OCI-LY7 (cell line): Measurements from ENCODE around the gene TMPRSS3.

Experiments
- EZH2phosphoT487 ChIP-seq: fragments of 200-600 bp; sonication (generic); IDR thresholded peaks from 2 replicates; pipeline ENCODE4 v1.6.1; 2018; ENCODE audit warnings: low read depth, borderline replicate concordance, mild to moderate bottlenecking, mixed run types, antibody characterized with exemption, low read length, moderate library complexity, mixed read lengths
- TF ChIP-seq, protein P1 (sequence below): fragments of 200-600 bp; sonication (generic); conservative IDR thresholded peaks from 2 replicates; pipeline ENCODE4 v1.5.1; 2014; ENCODE audit warnings: mild to moderate bottlenecking, antibody characterized with exemption, low read length, moderate library complexity, mixed read lengths

DNA sequence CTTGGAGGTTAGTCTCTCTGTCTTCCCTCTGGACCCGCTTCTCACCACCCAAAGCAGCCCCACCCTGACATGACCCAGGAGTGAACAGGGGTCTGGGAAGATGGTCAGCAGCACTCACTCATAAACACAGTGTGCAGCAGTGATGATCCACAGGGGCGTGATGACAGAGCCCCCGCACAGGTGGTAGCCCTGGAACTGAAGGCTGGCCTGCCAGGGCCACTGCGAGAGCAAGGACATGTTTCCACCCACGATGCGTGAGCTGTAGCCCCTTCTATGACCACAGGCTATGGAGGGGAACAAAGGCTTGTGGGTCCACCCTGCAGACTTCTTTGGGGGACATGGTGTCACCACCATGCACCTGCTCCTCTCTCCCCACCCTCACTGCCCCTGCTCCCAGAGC lies 12.9 kb downstream of the TMPRSS3 start:
- TF ChIP-seq, protein P1, sequence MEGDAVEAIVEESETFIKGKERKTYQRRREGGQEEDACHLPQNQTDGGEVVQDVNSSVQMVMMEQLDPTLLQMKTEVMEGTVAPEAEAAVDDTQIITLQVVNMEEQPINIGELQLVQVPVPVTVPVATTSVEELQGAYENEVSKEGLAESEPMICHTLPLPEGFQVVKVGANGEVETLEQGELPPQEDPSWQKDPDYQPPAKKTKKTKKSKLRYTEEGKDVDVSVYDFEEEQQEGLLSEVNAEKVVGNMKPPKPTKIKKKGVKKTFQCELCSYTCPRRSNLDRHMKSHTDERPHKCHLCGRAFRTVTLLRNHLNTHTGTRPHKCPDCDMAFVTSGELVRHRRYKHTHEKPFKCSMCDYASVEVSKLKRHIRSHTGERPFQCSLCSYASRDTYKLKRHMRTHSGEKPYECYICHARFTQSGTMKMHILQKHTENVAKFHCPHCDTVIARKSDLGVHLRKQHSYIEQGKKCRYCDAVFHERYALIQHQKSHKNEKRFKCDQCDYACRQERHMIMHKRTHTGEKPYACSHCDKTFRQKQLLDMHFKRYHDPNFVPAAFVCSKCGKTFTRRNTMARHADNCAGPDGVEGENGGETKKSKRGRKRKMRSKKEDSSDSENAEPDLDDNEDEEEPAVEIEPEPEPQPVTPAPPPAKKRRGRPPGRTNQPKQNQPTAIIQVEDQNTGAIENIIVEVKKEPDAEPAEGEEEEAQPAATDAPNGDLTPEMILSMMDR, result no peak
- TF ChIP-seq EZH2phosphoT487, result no peak
